ENCODE results near the gene SPOCK3.

SPOCK3 gene

GRCh38 chr4:167171928-167172327, 62.4 kb downstream of the SPOCK3 start:
- DNase-seq = no peak

- no peak for DNase-seq
These were observed 65.7 kb downstream of the SPOCK3 start for GRCh38 chr4:167168611-167169010.

GRCh38 chr4:167150587-167150986, 83.7 kb downstream of the SPOCK3 start:
- no peak for DNase-seq

- no peak for DNase-seq
These were observed 89.7 kb downstream of the SPOCK3 start for GRCh38 chr4:167144605-167145004.

GRCh38 chr4:167143018-167143417, 91.3 kb downstream of the SPOCK3 start:
- no peak for DNase-seq

GRCh38 chr4:167136270-167136669, 98.0 kb downstream of the SPOCK3 start:
- no peak for DNase-seq

GRCh38 chr4:167129146-167129545, 105.1 kb downstream of the SPOCK3 start:
- no peak for DNase-seq

GRCh38 chr4:167119392-167119791, 114.9 kb downstream of the SPOCK3 start:
- no peak for DNase-seq

GRCh38 chr4:167117273-167117672, 117.0 kb downstream of the SPOCK3 start:
- DNase-seq = no peak

GRCh38 chr4:167114416-167114971, 119.8 kb downstream of the SPOCK3 start:
- DNase-seq = no peak

- no peak for DNase-seq
These were observed 122.7 kb downstream of the SPOCK3 start for GRCh38 chr4:167111622-167112021.

GRCh38 chr4:167111092-167111491, 123.2 kb downstream of the SPOCK3 start:
- no peak for DNase-seq

GRCh38 chr4:167109859-167110258, 124.4 kb downstream of the SPOCK3 start:
- DNase-seq = no peak

- no peak for DNase-seq
These were observed 128.4 kb downstream of the SPOCK3 start for GRCh38 chr4:167105857-167106256.

GRCh38 chr4:167102475-167102874, 131.8 kb downstream of the SPOCK3 start:
- no peak for DNase-seq

GRCh38 chr4:167101035-167101434, 133.3 kb downstream of the SPOCK3 start:
- DNase-seq = no peak

GRCh38 chr4:167100120-167100519, 134.2 kb downstream of the SPOCK3 start:
- DNase-seq = no peak

GRCh38 chr4:167088115-167088514, 146.2 kb downstream of the SPOCK3 start:
- no peak for DNase-seq

GRCh38 chr4:167084321-167084720, 150.0 kb downstream of the SPOCK3 start:
- DNase-seq = no peak

GRCh38 chr4:167079762-167080161, 154.5 kb downstream of the SPOCK3 start:
- no peak for DNase-seq

GRCh38 chr4:167052631-167053091, 181.6 kb downstream of the SPOCK3 start:
- DNase-seq = no peak

GRCh38 chr4:167049257-167049656, 185.0 kb downstream of the SPOCK3 start:
- no peak for DNase-seq

GRCh38 chr4:167041524-167041923, 192.8 kb downstream of the SPOCK3 start:
- DNase-seq = no peak

GRCh38 chr4:167035390-167035789, 198.9 kb downstream of the SPOCK3 start:
- DNase-seq = no peak

GRCh38 chr4:167034983-167035382, 199.3 kb downstream of the SPOCK3 start:
- no peak for DNase-seq

GRCh38 chr4:167032871-167033270, 201.4 kb downstream of the SPOCK3 start:
- no peak for DNase-seq

Measured in DMS79 treated with DMSO at 0.1 percent for 48 hours (cell line).